ENCODE results near the gene KEAP1.

Gene KEAP1

DNA sequence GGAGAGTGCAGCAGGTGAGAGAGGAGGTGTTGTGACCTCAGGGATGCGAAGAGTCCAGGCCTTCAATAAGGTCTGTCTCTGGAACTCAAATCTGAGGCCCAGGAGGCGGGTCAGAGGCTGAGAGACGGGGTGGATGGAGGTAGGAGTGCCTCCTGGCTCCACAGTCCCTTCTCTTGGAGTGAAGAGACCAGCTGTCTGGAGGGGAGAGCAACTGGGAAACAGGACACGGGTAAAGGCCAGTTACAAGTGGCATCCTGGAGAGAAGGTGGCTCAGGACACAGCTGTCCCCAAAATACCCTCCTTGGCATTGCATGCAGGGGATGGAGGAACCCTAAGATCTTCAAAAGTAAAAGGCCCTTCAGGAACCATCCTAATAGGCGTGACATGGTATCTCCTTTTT is 63.6 kb downstream of the KEAP1 start:
- no peak for DNase-seq

All from CD4-positive, alpha-beta T cell treated with Interleukin-6 for 4 hours (primary cell).